Activated CD4-positive, alpha-beta T cell treated with anti-CD3 and anti-CD28 coated beads for 4 hours (primary cell): Measurements from ENCODE around the gene NEK11.

Experiments used
- DNase-seq, 2 donors: peaks; one replicate each; pipeline ENCODE4 v3.0.0-alpha.2; 2020

The NEK11 gene

DNA sequence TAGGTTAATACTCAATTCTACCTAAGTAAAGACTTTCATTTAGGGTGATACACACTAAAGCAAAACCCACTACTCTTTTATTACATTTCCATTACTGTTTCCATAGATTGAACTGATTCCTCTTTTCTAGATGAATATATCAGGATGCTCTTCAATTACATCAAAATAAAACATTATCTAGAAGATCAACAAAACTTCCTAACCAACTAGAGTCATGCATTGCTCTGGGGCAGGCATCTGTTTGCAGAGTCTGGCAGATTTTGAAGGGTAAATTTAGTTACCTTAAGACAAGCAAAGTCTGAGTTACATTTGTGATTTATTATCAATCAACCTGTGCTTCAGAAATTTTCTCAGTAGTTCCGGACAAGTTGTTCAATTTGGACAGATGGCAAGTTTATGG lies 117.1 kb downstream of the NEK11 start:
- no peak for DNase-seq

DNA sequence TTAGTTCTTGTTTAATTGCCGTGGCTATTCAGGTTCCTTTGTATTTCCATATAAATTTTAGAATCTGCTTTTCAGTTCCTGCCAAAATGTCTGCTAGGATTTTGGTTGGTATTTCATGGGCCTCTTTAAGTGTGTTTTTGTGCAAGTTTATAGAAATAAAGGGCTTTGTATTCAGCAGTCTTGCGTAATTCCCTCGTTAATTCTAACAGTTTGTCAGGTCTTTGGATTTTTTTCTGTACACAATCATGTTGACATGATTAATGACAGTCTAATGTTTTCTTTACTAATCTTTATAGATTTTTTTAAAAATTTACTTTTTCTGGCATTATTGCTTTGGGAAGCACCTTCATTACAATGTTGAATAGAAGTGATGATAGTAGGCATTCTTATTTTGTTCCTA lies 120.9 kb downstream of the NEK11 start:
- no peak for DNase-seq

DNA sequence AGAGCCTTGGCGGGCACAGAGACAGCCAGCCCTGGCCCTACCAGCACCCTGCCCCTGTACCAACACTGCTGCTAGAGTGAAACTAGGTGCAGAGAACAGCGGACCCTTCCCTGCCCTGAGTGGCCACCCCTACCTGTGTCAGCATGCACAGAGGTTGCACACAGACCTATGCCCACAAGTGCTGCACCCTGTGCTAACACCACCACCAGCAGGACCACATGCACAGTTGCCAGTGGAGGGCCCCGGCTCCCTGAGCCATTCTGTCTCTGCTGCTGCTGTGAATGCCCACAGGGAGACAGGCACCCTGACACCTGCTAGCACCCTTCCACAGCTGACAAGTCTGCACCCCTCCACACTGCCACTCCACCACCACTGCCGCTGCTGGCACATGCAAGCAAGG lies 131.8 kb downstream of the NEK11 start:
- DNase-seq = no peak

GRCh38 chr3:131162516-131162915 lies 135.8 kb downstream of the NEK11 start:
- DNase-seq = no peak

DNA sequence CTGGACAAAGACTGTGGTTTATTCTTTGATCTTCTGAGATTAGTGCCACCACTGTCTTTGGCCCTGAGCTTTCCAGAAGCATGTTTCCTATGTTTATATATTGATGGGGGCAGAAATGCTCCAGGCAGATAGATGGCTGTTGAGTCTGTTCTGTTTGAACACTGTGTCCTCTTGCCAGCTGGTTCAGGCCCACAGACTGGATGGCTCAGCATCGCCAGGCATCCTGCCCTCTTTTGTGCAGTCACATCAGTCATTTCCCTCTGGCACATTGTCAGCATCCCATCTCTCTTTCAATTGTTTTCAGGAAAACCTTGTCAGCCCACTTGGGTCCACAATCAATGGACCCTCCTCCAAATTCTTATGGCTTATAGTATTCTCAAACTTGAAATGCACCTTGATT lies 141.2 kb downstream of the NEK11 start:
- DNase-seq = no peak

GRCh38 chr3:131169331-131169730 lies 142.7 kb downstream of the NEK11 start:
- DNase-seq = no peak

DNA sequence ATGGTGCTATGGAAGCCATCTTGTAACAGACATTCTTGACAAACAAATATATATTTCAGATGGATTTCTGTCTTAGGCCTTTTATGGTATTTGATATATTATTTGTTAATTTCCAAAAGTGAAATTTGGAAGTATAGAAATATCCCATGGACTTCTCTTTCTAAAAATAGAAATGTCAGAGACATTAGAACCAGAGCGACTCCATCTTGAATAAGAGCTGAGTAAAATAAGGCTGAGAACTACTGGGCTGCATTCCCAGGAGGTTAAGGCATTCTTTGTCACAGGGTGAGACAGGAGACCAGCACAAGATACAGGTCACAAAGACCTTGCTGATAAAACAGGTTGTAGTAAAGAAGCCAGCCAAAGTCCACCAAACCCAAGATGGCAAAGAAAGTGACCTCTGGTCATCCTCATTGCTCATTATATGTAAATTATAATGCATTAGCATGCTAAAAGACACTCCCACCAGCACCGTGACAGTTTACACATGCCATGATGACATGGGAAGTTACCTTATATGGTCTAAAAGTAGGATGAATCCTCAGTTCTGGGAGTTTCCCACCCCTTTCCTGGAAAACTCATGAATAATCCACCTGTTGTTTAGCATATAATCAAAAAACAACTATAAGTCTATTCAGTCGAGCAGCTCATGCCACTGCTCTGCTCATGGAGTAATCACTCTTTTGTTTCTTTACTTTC lies 146.0 kb downstream of the NEK11 start:
- no peak for DNase-seq

- no peak for DNase-seq
Measured at GRCh38 chr3:131174752-131175151, 148.1 kb downstream of the NEK11 start.

GRCh38 chr3:131178710-131179375 lies 152.2 kb downstream of the NEK11 start:
- no peak for DNase-seq

GRCh38 chr3:131192701-131193100 lies 166.0 kb downstream of the NEK11 start:
- no peak for DNase-seq

DNA sequence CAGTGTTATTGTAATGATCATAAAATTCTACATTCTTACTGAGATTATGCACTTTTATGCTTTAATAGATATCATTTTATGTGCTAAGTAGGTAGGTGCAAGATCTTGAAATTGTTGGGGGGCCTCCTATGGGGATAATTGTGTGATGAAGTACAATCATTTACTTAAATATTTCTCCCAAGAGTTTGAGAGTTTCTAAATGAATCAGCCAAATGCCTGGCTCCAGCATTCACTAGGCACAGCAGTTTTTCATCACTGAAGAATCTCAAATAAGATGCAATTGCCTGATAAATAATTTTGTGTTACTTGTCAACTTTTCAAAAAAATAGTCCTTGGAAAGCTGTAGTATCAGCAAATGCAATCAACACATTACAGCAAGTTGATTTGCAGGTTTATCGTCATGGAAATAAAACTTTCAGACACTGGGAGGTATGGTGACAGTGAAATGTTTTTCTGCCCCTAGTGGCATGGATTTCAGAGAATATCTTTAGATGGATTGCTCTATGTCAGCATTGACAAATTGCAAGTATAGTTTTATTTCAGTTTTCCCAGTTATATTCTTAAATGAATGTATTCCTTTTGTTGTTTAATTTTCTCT lies 167.1 kb downstream of the NEK11 start:
- no peak for DNase-seq

- DNase-seq = no peak
Measured at GRCh38 chr3:131194816-131195215, 168.1 kb downstream of the NEK11 start.

- no peak for DNase-seq
Measured at GRCh38 chr3:131200636-131201199, 174.0 kb downstream of the NEK11 start.

DNA sequence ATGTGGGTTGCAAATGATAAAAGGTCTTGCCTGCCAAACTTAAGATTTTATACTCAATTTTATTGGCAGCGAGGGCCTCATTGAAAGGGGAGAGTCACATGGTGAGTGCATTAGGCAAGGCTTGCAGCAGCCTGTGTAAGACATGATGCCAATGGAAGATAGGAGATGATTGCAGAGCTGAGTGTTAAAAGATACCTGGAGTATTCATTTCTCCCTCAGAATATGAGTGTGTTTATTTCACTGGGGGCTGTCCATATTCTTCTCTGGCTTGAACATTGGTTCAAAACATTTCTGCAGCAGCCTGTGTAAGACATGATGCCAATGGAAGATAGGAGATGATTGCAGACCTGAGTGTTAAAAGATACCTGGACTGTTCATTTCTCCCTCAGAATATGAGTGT lies 189.7 kb downstream of the NEK11 start:
- DNase-seq = no peak

DNA sequence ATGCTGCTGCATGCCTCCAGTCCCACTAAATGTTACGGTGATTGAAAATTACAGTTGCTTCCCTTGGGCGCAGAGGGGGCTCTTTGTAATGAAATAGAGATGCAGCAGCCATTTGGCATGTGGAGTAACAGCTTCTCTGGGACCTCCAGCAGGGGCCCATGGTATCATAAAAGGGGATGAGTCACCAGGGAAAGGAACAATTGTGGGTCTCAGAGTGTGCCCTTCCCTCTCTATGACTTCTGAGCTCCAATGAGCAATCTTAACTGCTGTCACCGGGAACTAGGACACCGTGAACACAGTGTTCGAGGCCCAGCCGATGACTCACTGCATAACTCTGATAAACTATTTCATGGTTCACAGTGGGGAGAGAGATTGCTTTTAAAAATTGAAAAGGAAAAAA lies 190.1 kb downstream of the NEK11 start:
- DNase-seq = no peak

DNA sequence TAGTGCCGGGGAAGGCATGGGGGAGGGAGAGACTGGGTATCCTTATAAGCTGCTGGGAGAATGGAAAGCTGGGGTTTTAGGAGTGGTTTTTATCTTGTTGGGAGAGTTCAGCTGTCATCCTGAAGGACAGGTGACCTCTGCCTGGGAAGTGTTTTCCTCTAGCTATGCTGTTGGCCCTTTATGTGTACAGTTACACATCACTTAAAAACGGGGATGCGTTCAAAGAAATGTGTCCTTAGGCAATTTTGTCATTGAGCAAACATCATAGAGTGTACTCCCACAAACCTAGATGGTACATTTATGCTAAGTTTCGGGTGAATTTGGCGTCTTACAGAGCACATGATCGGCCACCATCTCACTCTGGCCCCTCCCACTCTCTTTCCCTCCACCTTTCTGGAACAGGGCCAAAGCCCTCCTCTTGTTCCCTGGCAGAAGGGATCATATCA lies 190.6 kb downstream of the NEK11 start:
- DNase-seq = no peak

DNA sequence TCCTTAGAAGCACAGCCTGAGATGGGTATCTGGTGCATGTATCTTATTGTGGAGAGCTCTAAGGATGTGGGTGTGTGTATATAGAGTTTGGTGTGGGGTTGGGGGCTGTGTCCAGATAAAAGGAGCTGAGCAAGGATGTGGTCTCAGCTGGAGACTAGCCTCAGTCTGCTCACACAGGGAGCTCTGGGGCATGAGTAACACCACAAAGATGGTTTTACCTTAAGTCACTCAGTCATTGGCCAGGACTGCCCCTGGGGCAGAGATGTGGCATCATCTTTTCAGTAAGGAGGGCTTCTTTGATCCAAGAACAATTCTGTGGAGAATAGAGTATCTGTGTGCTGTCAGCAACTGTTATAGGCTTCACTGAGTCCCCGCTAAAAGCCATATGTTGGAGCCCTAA lies 191.5 kb downstream of the NEK11 start:
- DNase-seq = no peak

DNA sequence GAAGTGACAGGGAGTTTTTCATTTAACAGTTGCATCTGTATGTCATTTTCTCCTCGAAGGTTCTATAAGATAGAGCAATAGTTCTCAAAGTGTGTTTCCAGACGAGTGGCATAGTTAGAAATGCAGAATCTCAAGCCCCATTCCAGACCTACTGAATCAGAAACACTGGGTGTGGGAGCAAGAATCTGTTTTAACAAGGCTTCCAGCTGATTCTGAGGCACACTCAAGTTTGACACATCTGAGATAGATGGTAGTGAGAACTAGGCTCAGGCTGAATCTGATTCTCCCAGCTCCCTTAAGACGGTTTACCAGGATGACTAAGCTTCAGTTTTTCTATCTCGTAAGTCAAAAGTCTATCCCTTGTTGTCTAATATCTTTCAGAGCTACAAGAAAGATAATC lies 195.1 kb downstream of the NEK11 start:
- DNase-seq = no peak

GRCh38 chr3:131222599-131222998 lies 195.9 kb downstream of the NEK11 start:
- no peak for DNase-seq

DNA sequence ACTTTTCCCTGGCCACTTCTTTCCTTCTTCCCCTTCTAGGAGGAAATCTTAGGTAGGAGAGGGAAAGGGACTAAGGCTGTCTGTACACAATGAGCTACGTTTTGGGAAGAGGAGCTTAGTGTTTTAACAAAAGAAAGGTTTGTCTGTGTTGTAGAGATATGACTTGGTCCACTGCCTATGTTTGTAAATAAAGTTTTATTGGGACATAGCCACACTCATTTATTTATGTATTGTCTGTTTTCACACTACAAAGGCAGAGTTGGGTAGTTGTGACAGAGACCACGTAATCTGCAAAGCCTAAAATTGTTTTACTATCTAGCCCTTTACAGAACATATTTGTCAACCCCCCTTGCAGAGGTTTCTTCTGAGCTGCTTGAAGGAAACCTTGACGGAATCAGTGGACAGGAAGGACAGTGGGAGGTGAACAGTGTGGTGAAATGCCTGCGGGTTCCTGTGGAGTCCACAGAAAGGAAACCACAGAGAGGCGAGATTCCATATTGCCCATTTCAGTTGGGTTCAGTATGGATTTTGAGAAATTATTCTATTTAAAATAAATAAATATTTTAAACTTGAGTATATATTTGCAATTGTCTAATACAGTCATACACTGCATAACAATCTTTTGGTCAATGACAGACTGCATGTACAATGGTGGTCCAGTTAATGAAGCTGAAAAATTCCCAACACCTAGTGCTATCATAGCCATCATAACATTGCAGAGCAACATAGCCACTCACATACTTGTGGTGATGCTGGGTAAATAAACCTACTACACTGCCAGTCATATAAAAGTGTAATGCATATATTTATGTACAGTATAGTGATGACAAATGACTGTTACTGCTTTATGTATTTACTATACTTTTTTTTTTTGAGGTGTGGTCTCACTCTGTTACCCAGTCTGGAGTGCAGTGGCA lies 197.0 kb downstream of the NEK11 start:
- DNase-seq = no peak

GRCh38 chr3:131224886-131225550 lies 198.3 kb downstream of the NEK11 start:
- DNase-seq = no peak

DNA sequence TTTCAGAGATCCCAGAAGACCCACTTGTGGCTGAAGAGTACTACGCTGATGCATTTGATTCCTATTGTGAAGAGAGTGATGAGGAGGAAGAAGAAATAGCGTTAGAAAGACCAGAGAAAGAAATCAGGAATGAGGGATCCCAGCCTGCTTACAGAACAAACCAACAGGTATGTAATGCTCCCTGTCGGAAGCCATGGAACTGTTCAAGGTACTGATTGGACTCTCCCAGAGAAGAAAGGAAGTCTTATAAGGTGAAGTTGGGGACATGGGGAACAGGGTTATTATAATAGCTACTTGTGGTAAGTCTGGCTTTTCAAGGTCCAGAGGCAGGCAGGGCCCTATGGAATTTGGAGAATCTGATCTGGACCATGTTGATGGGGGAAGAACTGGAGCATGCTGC lies 201.8 kb downstream of the NEK11 start:
- no peak for DNase-seq
